K562 (cell line): ENCODE results near the gene LAT. TPM values are rescaled to one million over a fixed set of nuclear protein-coding genes. Genes with fewer than 3 reads are reported as not detected.

Source experiments
- CBFB ChIP-seq: sonication (generic); formaldehyde crosslinking; IDR thresholded peaks from 2 replicates; pipeline ENCODE4 v1.4.0; 2020; ENCODE audit warnings: mild to moderate bottlenecking, missing genetic modification reagents
- CTCF ChIP-seq, 3 experiments: IDR thresholded peaks in 2 of 3; conservative IDR thresholded peaks in 1 of 3; 2 replicates each; pipeline ENCODE4 v1.5.1; 2011 to 2012; ENCODE audit warnings: low read length in 3 of 3, mild to moderate bottlenecking in 3 of 3, control low read depth in 2 of 3, improper control_type of control experiment in 1 of 3, inconsistent platforms in 1 of 3, low read depth in 1 of 3, mixed read lengths in 1 of 3, moderate library complexity in 1 of 3; ENCODE audit not compliant: insufficient read depth in 2 of 3
- DIDO1 ChIP-seq: fragments of 450-650 bp; IDR thresholded peaks from 2 replicates; pipeline ENCODE4 v1.6.1; 2016; ENCODE audit warnings: low read depth, missing biosample characterization, missing genetic modification characterization
- HBP1 ChIP-seq: fragments of 450-650 bp; formaldehyde crosslinking; IDR thresholded peaks from 2 replicates; pipeline ENCODE4 v1.4.0; 2022; ENCODE audit warnings: missing genetic modification characterization
- KDM5B ChIP-seq: fragments of 200-600 bp; sonication (generic); IDR thresholded peaks from 2 replicates; pipeline ENCODE4 v1.6.1; 2012; ENCODE audit warnings: low read depth, mild to moderate bottlenecking, moderate library complexity, low read length, control low read depth, inconsistent platforms; ENCODE audit not compliant: insufficient replicate concordance
- RBM25 ChIP-seq: fragments of 200-400 bp; formaldehyde crosslinking; IDR thresholded peaks from 2 replicates; pipeline ENCODE4 v1.6.1; 2018; ENCODE audit warnings: low read length, low read depth, moderate library complexity; ENCODE audit not compliant: severe bottlenecking
- SUPT5H ChIP-seq: fragments of 450-650 bp; IDR thresholded peaks from 2 replicates; pipeline ENCODE4 v1.6.1; 2016
- TBL1XR1 ChIP-seq, 2 experiments: IDR thresholded peaks; 2 replicates each; pipeline ENCODE4 v1.6.1; 2012; ENCODE audit warnings: improper control_type of control experiment in 2 of 2, low read length in 2 of 2, mild to moderate bottlenecking in 1 of 2
- TCF15 ChIP-seq: fragments of 250-450 bp; sonication (Bioruptor Pico); IDR thresholded peaks from 2 replicates; pipeline ENCODE4 v1.8.0; 2022; ENCODE audit warnings: moderate library complexity, mild to moderate bottlenecking, inconsistent platforms
- VEZF1 ChIP-seq: fragments of 200-800 bp; sonication (Bioruptor generic); IDR thresholded peaks from 2 replicates; pipeline ENCODE4 v1.6.1; 2017; ENCODE audit warnings: missing genetic modification characterization, missing compliant biosample characterization
- YY1 ChIP-seq, 3 experiments: IDR thresholded peaks; 2 replicates each; pipeline ENCODE4 v1.6.1; 2011; ENCODE audit warnings: low read length in 2 of 3, mild to moderate bottlenecking in 2 of 3, moderate library complexity in 2 of 3, borderline replicate concordance in 1 of 3, control low read depth in 1 of 3, low read depth in 1 of 3; ENCODE audit not compliant: insufficient read depth in 3 of 3, insufficient replicate concordance in 2 of 3, control insufficient read depth in 1 of 3, insufficient read length in 1 of 3; ENCODE audit errors: extremely low read depth in 1 of 3
- ZBTB12 ChIP-seq: fragments of 250-450 bp; sonication (Bioruptor Pico); IDR thresholded peaks from 2 replicates; pipeline ENCODE4 v1.4.0; 2020
- ZEB2 ChIP-seq: fragments of 450-650 bp; IDR thresholded peaks from 2 replicates; pipeline ENCODE4 v1.6.1; 2016
- ZNF146 ChIP-seq: IDR thresholded peaks from one replicate; pipeline ENCODE4 v1.6.1; 2018; ENCODE audit warnings: missing compliant biosample characterization; ENCODE audit not compliant: unreplicated experiment
- ZNF3 ChIP-seq: fragments of 250-450 bp; sonication (Bioruptor Pico); IDR thresholded peaks from 2 replicates; pipeline ENCODE4 v1.5.0; 2021; ENCODE audit warnings: mild to moderate bottlenecking, moderate library complexity
- ZNF57 ChIP-seq: fragments of 450-650 bp; formaldehyde crosslinking; IDR thresholded peaks from 2 replicates; pipeline ENCODE4 v1.4.0; 2020; ENCODE audit warnings: mild to moderate bottlenecking, moderate library complexity
- ZZZ3 ChIP-seq: fragments of 450-650 bp; IDR thresholded peaks from 2 replicates; pipeline ENCODE4 v1.6.1; 2016; ENCODE audit warnings: antibody characterized with exemption, mild to moderate bottlenecking, moderate library complexity
- polyA plus RNA-seq, 8 experiments: library from polyadenylated mRNA; depleted of rRNA in 4 of 8; stranded (reverse) in 5 of 8; unstranded in 3 of 8; fragments of >200 nt; fragmentation: Nextera tagmentation in 2 of 8; fragmentation: Illumina TruSeq in 1 of 8; extraction: Ambion mirVana in 2 of 8; extraction: Trizol in 1 of 8; gene quantifications; 2 replicates each; pipeline versions ENCODE4 v1.2.1 to v1.2.3, GENCODE V29; 2011 to 2014; ENCODE audit warnings: inconsistent platforms in 1 of 8, missing spikeins in 1 of 8
- total RNA-seq, 7 experiments: library from RNA; depleted of rRNA in 6 of 7; stranded (reverse); fragments of >200 nt in 6 of 7; fragmentation: Illumina TruSeq in 2 of 7; extraction: Trizol in 2 of 7; gene quantifications; 2 replicates each; pipeline versions ENCODE4 v1.2.1 to v1.2.3, GENCODE V29; 2011 to 2021; ENCODE audit warnings: low replicate concordance in 1 of 7

The LAT gene
- total and polyA plus RNA-seq, 9 of the 15 experiments (the other 6 are each of a cell fraction or from before 2014, with no cell fraction given), result 0.40 to 4.2 (median 1.3) TPM

GRCh38 chr16:28974437-28975157 lies 10.3 kb upstream of the LAT start, which contains the start of gene SPNS1 (continued):
- TF ChIP-seq HBP1 (CRISPR knock-in tag) (0 out of 2 replicates have a peak, but pooled peaks have one; percentile 43), VEZF1 (CRISPR knock-in tag) (peak; percentile 88), SUPT5H (peak; percentile 77), ZNF3 (CRISPR knock-in tag) (no peak), RBM25 (no peak), ZNF146 (peak; percentile 0), CTCF (IDR thresholded peaks at IDR 0.05 in 2 of 3, conservative IDR thresholded peaks at IDR 0.05 in 1 of 3; ENCODE audit: insufficient read depth in 2 of 3, low read depth in 1 of 3, low read length in 3 of 3) (0 out of 6 replicates have a peak, but pooled peaks of 1 of the 3 experiments have one; percentile 4), ZNF57 (CRISPR knock-in tag) (no peak), YY1 (IDR thresholded peaks at IDR 0.05; ENCODE audit: borderline replicate concordance in 1 of 3, control insufficient read depth in 1 of 3, extremely low read depth in 1 of 3, insufficient read depth in 3 of 3, insufficient read length in 1 of 3, insufficient replicate concordance in 2 of 3, low read depth in 1 of 3, low read length in 2 of 3) (peak; percentile 92 to 99 (median 98)), KDM5B (peak; percentile 77), CBFB (CRISPR knock-in tag) (peak; percentile 82), TCF15 (no peak), ZZZ3 (peak; percentile 76; the same call in 1 of the 2 replicates), ZEB2 (peak; percentile 34; the same call in 1 of the 2 replicates), TBL1XR1 (IDR thresholded peaks at IDR 0.05; ENCODE audit: low read length in 2 of 2) (peak in 1 of 2 experiments; percentile 60; a peak in 3 of 4 replicates), DIDO1 (peak; percentile 87), ZBTB12 (CRISPR knock-in tag) (peak; percentile 33; the same call in 1 of the 2 replicates)
